Measurements from ENCODE around the gene LAMP5.

LAMP5 gene

DNA sequence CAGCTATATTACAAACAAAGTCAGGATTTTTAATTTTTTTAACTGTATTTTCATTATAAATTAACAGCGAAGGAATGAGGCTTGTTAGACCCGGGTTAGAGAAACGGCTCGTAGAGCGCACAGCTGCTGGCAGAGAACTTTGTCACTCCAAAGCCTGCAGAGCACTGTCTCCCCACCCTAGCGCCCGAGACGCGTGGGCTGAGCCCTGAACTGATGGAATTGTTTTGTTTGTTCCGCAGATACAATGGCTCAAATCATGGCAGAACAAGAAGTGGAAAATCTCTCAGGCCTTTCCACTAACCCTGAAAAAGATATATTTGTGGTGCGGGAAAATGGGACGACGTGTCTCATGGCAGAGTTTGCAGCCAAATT is 810 bp downstream of the LAMP5 start:
- peaks cover 100% of the 10 kb centered on the region for H3K27me3 ChIP-seq (ENCODE audit: control insufficient read depth, insufficient read depth, low read length)
- no peaks in the 10 kb centered on the region for H3K9me3 ChIP-seq (ENCODE audit: control insufficient read depth, insufficient read depth, low read depth, low read length)
- H3K4me3 ChIP-seq (ENCODE audit: low read depth, low read length): peak overlapping the region; percentile 72
- no peak overlapping the region for H3K9ac ChIP-seq (ENCODE audit: low read length)
- H3K4me1 ChIP-seq (ENCODE audit: control insufficient read depth, insufficient read depth, low read length): peaks cover 52% of the 10 kb centered on the region
- no peak overlapping the region for H3K27ac ChIP-seq (ENCODE audit: low read depth, low read length)
- no peaks in the 10 kb centered on the region for H3K36me3 ChIP-seq (ENCODE audit: control insufficient read depth, insufficient read depth, low read length)

- Histone ChIP-seq H3K27me3 (ENCODE audit: control insufficient read depth, insufficient read depth, low read length) (peaks cover 100% of the 10 kb centered on the region), H3K4me3 (ENCODE audit: low read depth, low read length) (peak overlapping the region; percentile 72)
Measured at GRCh38 chr20:9515741-9516233, 1.4 kb downstream of the LAMP5 start.

GRCh38 chr20:9516234-9516871 is 2.0 kb downstream of the LAMP5 start:
- H3K9me3 ChIP-seq (ENCODE audit: control insufficient read depth, insufficient read depth, low read depth, low read length): no peaks in the 10 kb centered on the region
- H3K4me3 ChIP-seq (ENCODE audit: low read depth, low read length): peak overlapping the region; percentile 72
- peaks cover 61% of the 10 kb centered on the region for H3K4me1 ChIP-seq (ENCODE audit: control insufficient read depth, insufficient read depth, low read length)
- H3K27ac ChIP-seq (ENCODE audit: low read depth, low read length): no peak overlapping the region
- peaks cover 100% of the 10 kb centered on the region for H3K27me3 ChIP-seq (ENCODE audit: control insufficient read depth, insufficient read depth, low read length)
- H3K9ac ChIP-seq (ENCODE audit: low read length): no peak overlapping the region
- H3K36me3 ChIP-seq (ENCODE audit: control insufficient read depth, insufficient read depth, low read length): no peaks in the 10 kb centered on the region

More at GRCh38 chr20:9515741-9516233, 1.4 kb downstream of the LAMP5 start:
- Histone ChIP-seq H3K9ac (ENCODE audit: low read length) (no peak overlapping the region), H3K9me3 (ENCODE audit: control insufficient read depth, insufficient read depth, low read depth, low read length) (no peaks in the 10 kb centered on the region), H3K4me1 (ENCODE audit: control insufficient read depth, insufficient read depth, low read length) (peaks cover 55% of the 10 kb centered on the region), H3K36me3 (ENCODE audit: control insufficient read depth, insufficient read depth, low read length) (no peaks in the 10 kb centered on the region), H3K27ac (ENCODE audit: low read depth, low read length) (no peak overlapping the region)

DNA sequence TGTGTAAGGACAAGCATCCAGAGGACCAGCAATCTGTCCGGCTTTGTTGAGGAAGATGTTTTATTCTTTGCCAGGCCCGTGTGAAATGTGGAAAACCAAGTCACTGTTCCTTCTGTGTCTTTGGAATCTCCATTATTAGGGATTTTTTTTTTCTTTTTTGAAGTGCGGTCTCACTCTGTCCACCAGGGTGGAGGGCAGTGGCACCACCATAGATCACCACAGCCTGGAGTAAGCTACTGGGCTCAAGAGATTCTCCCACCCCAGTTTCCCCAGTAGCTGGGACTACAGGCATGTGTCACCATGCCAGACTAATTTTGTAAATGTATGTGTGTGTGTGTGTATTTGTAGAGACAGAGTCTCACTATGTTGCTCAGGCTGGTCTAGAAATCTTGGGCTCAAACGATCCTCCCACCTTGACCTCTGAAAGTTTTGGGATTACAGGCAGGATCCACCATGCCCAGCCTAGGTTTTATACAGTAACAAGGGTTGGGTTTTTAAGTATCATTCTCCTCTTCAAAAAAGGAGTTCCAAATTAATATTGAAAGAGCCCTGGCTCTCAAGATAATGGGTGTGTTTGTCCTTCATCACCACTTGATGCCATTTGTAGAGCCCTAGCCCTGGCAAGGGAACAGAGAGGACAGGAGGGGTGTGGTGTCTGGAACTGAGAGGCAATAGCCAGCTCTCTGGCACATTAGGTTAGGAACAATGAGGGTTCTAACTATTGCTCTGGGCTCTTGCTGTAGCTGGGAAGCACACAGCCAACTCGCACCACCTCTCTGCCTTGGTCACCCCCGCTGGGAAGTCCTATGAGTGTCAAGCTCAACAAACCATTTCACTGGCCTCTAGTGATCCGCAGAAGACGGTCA is 3.1 kb downstream of the LAMP5 start:
- Histone ChIP-seq H3K9ac (ENCODE audit: low read length) (no peak overlapping the region), H3K27me3 (ENCODE audit: control insufficient read depth, insufficient read depth, low read length) (peaks cover 91% of the 10 kb centered on the region), H3K36me3 (ENCODE audit: control insufficient read depth, insufficient read depth, low read length) (no peaks in the 10 kb centered on the region), H3K4me1 (ENCODE audit: control insufficient read depth, insufficient read depth, low read length) (peaks cover 62% of the 10 kb centered on the region), H3K4me3 (ENCODE audit: low read depth, low read length) (no peak overlapping the region), H3K27ac (ENCODE audit: low read depth, low read length) (no peak overlapping the region), H3K9me3 (ENCODE audit: control insufficient read depth, insufficient read depth, low read depth, low read length) (no peaks in the 10 kb centered on the region)

- Histone ChIP-seq H3K9me3 (ENCODE audit: control insufficient read depth, insufficient read depth, low read depth, low read length) (no peaks in the 10 kb centered on the region), H3K4me1 (ENCODE audit: control insufficient read depth, insufficient read depth, low read length) (peaks cover 62% of the 10 kb centered on the region), H3K27me3 (ENCODE audit: control insufficient read depth, insufficient read depth, low read length) (peaks cover 80% of the 10 kb centered on the region), H3K36me3 (ENCODE audit: control insufficient read depth, insufficient read depth, low read length) (no peaks in the 10 kb centered on the region), H3K27ac (ENCODE audit: low read depth, low read length) (no peak overlapping the region), H3K9ac (ENCODE audit: low read length) (no peak overlapping the region), H3K4me3 (ENCODE audit: low read depth, low read length) (no peak overlapping the region)
Measured at GRCh38 chr20:9518576-9519175, 4.3 kb downstream of the LAMP5 start.

DNA sequence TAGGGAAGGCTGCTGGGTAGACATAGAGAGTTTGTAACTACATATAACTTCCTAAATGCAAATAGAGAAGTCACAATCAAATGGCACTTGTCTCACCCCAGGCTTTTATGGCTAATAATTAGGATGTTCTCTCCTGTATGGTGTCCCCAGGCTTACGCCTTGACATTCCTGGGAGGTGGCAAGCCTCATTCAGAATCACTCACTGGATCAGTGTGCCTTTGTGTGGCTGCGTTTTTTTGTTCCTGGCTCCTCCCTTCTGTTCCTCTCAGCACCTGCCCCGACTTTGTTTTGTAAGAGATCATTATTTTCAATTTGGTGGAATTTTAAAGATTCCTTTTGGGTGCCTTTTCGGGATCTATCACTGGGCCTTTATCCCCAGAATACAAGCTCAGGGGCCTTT is 5.7 kb downstream of the LAMP5 start:
- no peak overlapping the region for H3K27ac ChIP-seq (ENCODE audit: low read depth, low read length)
- peaks cover 66% of the 10 kb centered on the region for H3K27me3 ChIP-seq (ENCODE audit: control insufficient read depth, insufficient read depth, low read length)
- H3K36me3 ChIP-seq (ENCODE audit: control insufficient read depth, insufficient read depth, low read length): no peaks in the 10 kb centered on the region
- H3K4me3 ChIP-seq (ENCODE audit: low read depth, low read length): no peak overlapping the region
- H3K4me1 ChIP-seq (ENCODE audit: control insufficient read depth, insufficient read depth, low read length): peaks cover 53% of the 10 kb centered on the region
- H3K9ac ChIP-seq (ENCODE audit: low read length): no peak overlapping the region
- H3K9me3 ChIP-seq (ENCODE audit: control insufficient read depth, insufficient read depth, low read depth, low read length): no peaks in the 10 kb centered on the region

DNA sequence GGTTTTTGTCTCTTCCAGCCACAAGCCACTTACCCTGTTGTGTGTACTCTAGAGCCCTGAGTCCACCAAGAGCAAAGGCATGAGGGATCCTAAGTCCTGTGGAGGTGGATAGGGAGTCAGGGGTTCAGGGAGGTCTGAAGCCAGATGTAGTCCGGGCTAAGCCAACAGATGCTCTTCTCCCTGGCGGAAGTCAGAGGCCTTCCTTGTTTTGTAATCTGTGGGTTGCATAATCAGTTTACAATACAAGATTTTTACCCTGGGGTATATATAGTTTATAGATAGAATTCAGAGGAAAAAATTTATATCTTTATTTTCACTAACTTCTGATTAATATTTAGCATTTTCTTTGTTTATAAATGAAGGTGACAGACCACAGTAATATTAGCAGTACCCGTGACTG is 9.2 kb downstream of the LAMP5 start:
- Histone ChIP-seq H3K36me3 (ENCODE audit: control insufficient read depth, insufficient read depth, low read length) (no peaks in the 10 kb centered on the region), H3K9ac (ENCODE audit: low read length) (no peak overlapping the region), H3K4me3 (ENCODE audit: low read depth, low read length) (no peak overlapping the region), H3K27ac (ENCODE audit: low read depth, low read length) (no peak overlapping the region), H3K4me1 (ENCODE audit: control insufficient read depth, insufficient read depth, low read length) (peaks cover 23% of the 10 kb centered on the region), H3K9me3 (ENCODE audit: control insufficient read depth, insufficient read depth, low read depth, low read length) (no peaks in the 10 kb centered on the region), H3K27me3 (ENCODE audit: control insufficient read depth, insufficient read depth, low read length) (peaks cover 30% of the 10 kb centered on the region)

GRCh38 chr20:9531581-9531980 is 17.2 kb downstream of the LAMP5 start:
- Histone ChIP-seq H3K9me3 (ENCODE audit: control insufficient read depth, insufficient read depth, low read depth, low read length) (no peaks in the 10 kb centered on the region), H3K4me1 (ENCODE audit: control insufficient read depth, insufficient read depth, low read length) (peaks cover 18% of the 10 kb centered on the region), H3K4me3 (ENCODE audit: low read depth, low read length) (no peak overlapping the region), H3K27ac (ENCODE audit: low read depth, low read length) (no peak overlapping the region), H3K27me3 (ENCODE audit: control insufficient read depth, insufficient read depth, low read length) (no peaks in the 10 kb centered on the region), H3K9ac (ENCODE audit: low read length) (no peak overlapping the region), H3K36me3 (ENCODE audit: control insufficient read depth, insufficient read depth, low read length) (no peaks in the 10 kb centered on the region)

DNA sequence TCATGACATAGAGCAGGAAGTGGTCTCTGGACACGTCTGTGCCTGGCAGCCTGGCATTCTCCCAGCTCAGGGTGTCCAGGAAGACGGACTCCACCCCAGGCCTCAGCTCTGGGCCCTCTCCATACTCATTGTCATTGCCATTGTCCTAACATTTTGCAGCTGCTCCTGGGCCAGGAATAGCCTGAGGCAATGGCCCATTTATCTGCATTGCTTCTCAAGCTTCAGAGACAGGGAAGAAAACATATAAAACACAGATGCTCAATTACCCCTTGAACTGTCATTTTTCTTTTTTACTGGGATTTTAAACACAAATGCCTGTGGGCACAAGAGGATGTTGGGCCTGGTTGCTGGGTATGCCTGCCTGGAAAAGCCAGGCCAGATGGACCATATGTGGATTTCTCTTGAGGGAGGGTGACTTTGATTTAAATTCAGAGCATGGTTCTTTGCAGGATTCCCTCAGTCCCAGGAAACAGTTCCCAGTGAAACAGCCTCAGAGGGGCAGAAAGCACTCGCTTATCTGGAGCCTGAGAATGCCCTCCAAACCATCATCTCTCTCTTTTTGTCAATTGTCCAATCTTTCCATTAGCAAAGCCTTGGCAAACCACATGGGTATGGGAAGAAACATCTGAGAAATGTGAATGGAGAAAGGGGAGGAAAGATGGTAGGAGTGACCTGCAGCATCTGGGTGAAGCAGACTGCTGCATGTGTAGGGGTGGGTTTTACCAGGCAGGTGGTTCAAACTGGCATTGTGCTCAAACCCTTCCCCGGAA is 17.9 kb downstream of the LAMP5 start:
- no peaks in the 10 kb centered on the region for H3K27me3 ChIP-seq (ENCODE audit: control insufficient read depth, insufficient read depth, low read length)
- H3K36me3 ChIP-seq (ENCODE audit: control insufficient read depth, insufficient read depth, low read length): no peaks in the 10 kb centered on the region
- H3K27ac ChIP-seq (ENCODE audit: low read depth, low read length): no peak overlapping the region
- H3K9ac ChIP-seq (ENCODE audit: low read length): no peak overlapping the region
- no peaks in the 10 kb centered on the region for H3K9me3 ChIP-seq (ENCODE audit: control insufficient read depth, insufficient read depth, low read depth, low read length)
- peaks cover 18% of the 10 kb centered on the region for H3K4me1 ChIP-seq (ENCODE audit: control insufficient read depth, insufficient read depth, low read length)
- H3K4me3 ChIP-seq (ENCODE audit: low read depth, low read length): no peak overlapping the region

- Histone ChIP-seq H3K27me3 (ENCODE audit: control insufficient read depth, insufficient read depth, low read length) (no peaks in the 10 kb centered on the region), H3K27ac (ENCODE audit: low read depth, low read length) (no peak overlapping the region), H3K36me3 (ENCODE audit: control insufficient read depth, insufficient read depth, low read length) (no peaks in the 10 kb centered on the region), H3K9me3 (ENCODE audit: control insufficient read depth, insufficient read depth, low read depth, low read length) (no peaks in the 10 kb centered on the region), H3K9ac (ENCODE audit: low read length) (no peak overlapping the region), H3K4me3 (ENCODE audit: low read depth, low read length) (no peak overlapping the region), H3K4me1 (ENCODE audit: control insufficient read depth, insufficient read depth, low read length) (peaks cover 18% of the 10 kb centered on the region)
Measured at GRCh38 chr20:9534025-9534424, 19.6 kb downstream of the LAMP5 start.

Measured in HUES6 (cell line).